IMR-90 (cell line): ENCODE data around the gene VASH1. TPM values are rescaled to one million over a fixed set of nuclear protein-coding genes. Genes with fewer than 3 reads are reported as not detected.

ENCODE experiments used
- ATAC-seq: fragments of 200-7000 bp; cut with Tn5 transposase; 2 replicates; pipeline ENCODE4 v1.9.1; 2020; ENCODE audit warnings: low read depth, mild to moderate bottlenecking, moderate library complexity
- BruUV-seq: library from RNA; stranded (reverse); fragments of 400-500 nt; replicated peaks from 2 replicates; lab custom pipeline; 2021; lab: Mats Ljungman, UMichigan
- CTCF ChIA-PET: fragments of 300-600 bp; formaldehyde crosslinking; extraction: SDS; loops from one replicate; lab custom pipeline; 2021; ENCODE audit warnings: antibody characterized with exemption; lab: Yijun Ruan, JAX
- POLR2A ChIA-PET: fragments of 300-600 bp; sonication (Branson Sonifier 250); formaldehyde crosslinking; loops from one replicate; lab custom pipeline; 2022; ENCODE audit warnings: antibody characterized with exemption; ENCODE audit not compliant: unreplicated experiment; lab: Charles Lee
- DNase-seq: peaks from one replicate; pipeline ENCODE4 v3.0.0; 2013
- H2AFZ ChIP-seq: replicated peaks from 2 replicates; pipeline ENCODE3; 2013; ENCODE audit warnings: low read length, mild to moderate bottlenecking; ENCODE audit not compliant: poor library complexity
- H2AK5ac ChIP-seq: 2 replicates; pipeline ENCODE4 v1.6.1; 2013; ENCODE audit warnings: low read depth, low read length, inconsistent platforms
- H2AK9ac ChIP-seq: replicated peaks from 2 replicates; pipeline ENCODE3; 2013; ENCODE audit warnings: mild to moderate bottlenecking, low read depth, low read length, moderate library complexity; ENCODE audit not compliant: poor library complexity
- H2BK120ac ChIP-seq: 2 replicates; pipeline ENCODE4 v1.6.1; 2013; ENCODE audit warnings: low read depth, low read length, inconsistent platforms
- H2BK15ac ChIP-seq: 3 replicates; pipeline ENCODE4 v1.6.1; 2013; ENCODE audit warnings: low read depth, low read length, inconsistent platforms
- H2BK20ac ChIP-seq: 2 replicates; pipeline ENCODE4 v1.6.1; 2013; ENCODE audit warnings: low read depth, mild to moderate bottlenecking, inconsistent platforms, low read length, moderate library complexity
- H2BK5ac ChIP-seq: 2 replicates; pipeline ENCODE4 v1.6.1; 2013; ENCODE audit warnings: mild to moderate bottlenecking, low read depth, low read length, inconsistent platforms; ENCODE audit not compliant: poor library complexity, severe bottlenecking
- H3K14ac ChIP-seq: replicated peaks from 2 replicates; pipeline ENCODE4 v1.6.1; 2013; ENCODE audit warnings: low read depth, low read length, inconsistent platforms
- H3K18ac ChIP-seq: 2 replicates; pipeline ENCODE4 v1.6.1; 2013; ENCODE audit warnings: low read depth, low read length, control low read depth
- H3K23ac ChIP-seq: 2 replicates; pipeline ENCODE4 v1.6.1; 2013; ENCODE audit warnings: low read depth, low read length, inconsistent platforms
- H3K27ac ChIP-seq: 2 replicates; pipeline ENCODE4 v1.5.1; 2013; ENCODE audit warnings: mild to moderate bottlenecking, control low read depth, low read length; ENCODE audit not compliant: insufficient read depth
- H3K27me3 ChIP-seq: 2 replicates; pipeline ENCODE4 v1.6.1; 2013; ENCODE audit warnings: low read length; ENCODE audit not compliant: control insufficient read depth, insufficient read depth
- H3K36me3 ChIP-seq: 2 replicates; pipeline ENCODE4 v1.6.1; 2013; ENCODE audit warnings: low read length, mixed read lengths; ENCODE audit not compliant: control insufficient read depth, insufficient read depth
- H3K4ac ChIP-seq: 2 replicates; pipeline ENCODE4 v1.6.1; 2013; ENCODE audit warnings: low read depth, low read length, inconsistent platforms
- H3K4me1 ChIP-seq: 2 replicates; pipeline ENCODE4 v1.6.1; 2013; ENCODE audit warnings: low read length, mixed read lengths; ENCODE audit not compliant: control insufficient read depth, insufficient read depth
- H3K4me2 ChIP-seq: 2 replicates; pipeline ENCODE4 v1.6.1; 2013; ENCODE audit warnings: low read depth, mild to moderate bottlenecking, control low read depth, low read length, moderate library complexity
- H3K4me3 ChIP-seq: 2 replicates; pipeline ENCODE4 v1.5.1; 2013; ENCODE audit warnings: low read depth, mild to moderate bottlenecking, control low read depth, low read length, moderate library complexity; ENCODE audit not compliant: insufficient read depth
- H3K56ac ChIP-seq: 2 replicates; pipeline ENCODE4 v1.6.1; 2013; ENCODE audit warnings: low read length, inconsistent platforms; ENCODE audit not compliant: insufficient read depth; ENCODE audit errors: extremely low read depth
- H3K79me1 ChIP-seq, 2 experiments: 2 replicates each; pipeline ENCODE4 v1.6.1; 2013; ENCODE audit warnings: low read length in 2 of 2, inconsistent platforms in 1 of 2, low read depth in 1 of 2
- H3K9ac ChIP-seq: 2 replicates; pipeline ENCODE4 v1.6.1; 2013; ENCODE audit warnings: low read depth, low read length, control low read depth
- H3K9me1 ChIP-seq: 2 replicates; pipeline ENCODE4 v1.6.1; 2013; ENCODE audit warnings: low read length, inconsistent platforms; ENCODE audit not compliant: insufficient read depth
- H3K9me3 ChIP-seq: 2 replicates; pipeline ENCODE4 v1.6.1; 2013; ENCODE audit warnings: low read length; ENCODE audit not compliant: control insufficient read depth, insufficient read depth
- H4K20me1 ChIP-seq: 2 replicates; pipeline ENCODE4 v1.6.1; 2013; ENCODE audit warnings: low read length, inconsistent platforms; ENCODE audit not compliant: insufficient read depth
- H4K5ac ChIP-seq: 2 replicates; pipeline ENCODE4 v1.6.1; 2013; ENCODE audit warnings: mild to moderate bottlenecking, low read depth, low read length, control low read depth
- H4K8ac ChIP-seq, 2 experiments: 2 replicates each; pipeline ENCODE4 v1.6.1; 2013; ENCODE audit warnings: low read depth in 2 of 2, low read length in 2 of 2, control low read depth in 1 of 2, inconsistent platforms in 1 of 2
- H4K91ac ChIP-seq: 2 replicates; pipeline ENCODE4 v1.6.1; 2013; ENCODE audit warnings: low read depth, low read length, inconsistent platforms; ENCODE audit not compliant: insufficient read depth
- CEBPB ChIP-seq: IDR thresholded peaks from 2 replicates; pipeline ENCODE4 v1.6.1; 2012; ENCODE audit warnings: low read depth, low read length, improper control_type of control experiment
- FOS ChIP-seq: fragments of 150-350 bp; IDR thresholded peaks from 2 replicates; pipeline ENCODE4 v1.6.1; 2016; ENCODE audit warnings: low read depth, low read length
- RAD21 ChIP-seq: IDR thresholded peaks from 2 replicates; pipeline ENCODE4 v1.6.1; 2012; ENCODE audit warnings: low read length, improper control_type of control experiment
- SMC3 ChIP-seq: fragments of 150-350 bp; IDR thresholded peaks from 2 replicates; pipeline ENCODE4 v1.6.1; 2016; ENCODE audit warnings: low read depth, mild to moderate bottlenecking, antibody characterized with exemption, low read length, moderate library complexity
- USF2 ChIP-seq: fragments of 150-350 bp; IDR thresholded peaks from 2 replicates; pipeline ENCODE4 v1.6.1; 2017; ENCODE audit warnings: mild to moderate bottlenecking, antibody characterized with exemption, low read length, low read depth
- WGBS, 2 experiments: methylation state at CpG; one replicate each; pipeline versions ENCODE4 v1.1.5 to v1.1.7; 2013; ENCODE audit warnings: missing lambda C conversion rate in 2 of 2; ENCODE audit not compliant: insufficient read length in 1 of 2; ENCODE audit errors: extremely low coverage in 2 of 2; 5-methylcytosine and 5-hydroxymethylcytosine counted together
- dilution Hi-C: fragments of 300-500 bp; cut with HindIII; formaldehyde crosslinking; loops from one replicate; pipeline ENCODE4 v1.14.3; 2018; ENCODE audit warnings: low sequenced_read_pairs; ENCODE audit not compliant: unreplicated experiment
- in situ Hi-C: fragments of 300-500 bp; cut with MboI; formaldehyde crosslinking; loops from 3 replicates; pipeline ENCODE4 v1.14.3; 2019; ENCODE audit warnings: low sequenced_read_pairs, inconsistent platforms, mixed read lengths
- intact Hi-C: fragments of 100-400 bp; cut with micrococcal nuclease; formaldehyde crosslinking; loops from 2 replicates; pipeline ENCODE4 v1.10.0; 2022
- polyA plus RNA-seq, 3 experiments: library from polyadenylated mRNA; depleted of rRNA; stranded (reverse); fragments of >200 nt; gene quantifications; 2 replicates each; pipeline ENCODE4 v1.2.3, GENCODE V29; 2012; ENCODE audit warnings: low replicate concordance in 1 of 3
- total RNA-seq: library from RNA; depleted of rRNA; stranded (reverse); fragments of >200 nt; gene quantifications from 2 replicates; pipeline ENCODE4 v1.2.3, GENCODE V29; 2012

Gene VASH1
- total and polyA plus RNA-seq, 2 of the 4 experiments (the other 2 are of a cell fraction) = 2.0 to 9.5 TPM

DNA sequence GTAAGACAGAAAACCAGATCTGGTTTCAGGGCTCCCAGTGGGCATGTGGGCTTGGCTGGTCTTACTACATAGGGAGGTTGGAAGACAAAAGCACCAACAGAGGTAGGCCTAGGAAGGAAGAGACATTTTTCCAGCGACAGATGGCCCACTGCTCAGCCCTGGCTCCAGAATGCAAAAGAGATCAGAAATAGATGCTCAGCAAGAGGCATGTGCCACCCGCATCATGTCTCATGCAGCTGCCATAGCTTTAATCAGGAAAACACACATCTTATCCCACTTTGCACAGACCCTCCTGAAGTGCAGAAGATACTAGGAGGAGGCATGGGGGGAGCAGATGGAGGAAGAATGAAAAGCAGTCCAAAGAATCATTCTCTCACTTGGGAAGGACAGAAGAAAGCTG, 25.3 kb downstream of the VASH1 start:
- H3K9me1 ChIP-seq = peaks cover 2% of the 10 kb centered on the region; the same call in 1 of the 2 replicates
- no peak overlapping the region for H3K14ac ChIP-seq
- H4K91ac ChIP-seq = no peak overlapping the region
- H3K18ac ChIP-seq = no peak overlapping the region
- no TSS peak for BruUV-seq
- ATAC-seq (no peak), DNase-seq (no peak)
- dilution Hi-C loops (no loop called here), intact Hi-C loops (no loop called here), in situ Hi-C loops (no loop called here)
- H3K27me3 ChIP-seq = no peaks in the 10 kb centered on the region
- no peak overlapping the region for H4K5ac ChIP-seq
- H3K4me1 ChIP-seq = no peaks in the 10 kb centered on the region
- H3K56ac ChIP-seq = no peak overlapping the region
- H2AK9ac ChIP-seq = no peak overlapping the region
- H3K4me3 ChIP-seq = no peak overlapping the region
- no peak overlapping the region for H3K4me2 ChIP-seq
- no peak overlapping the region for H2AK5ac ChIP-seq
- H3K23ac ChIP-seq = no peak overlapping the region
- WGBS, 2 experiments = no CpG with 5 or more reads among the region's 2 CpGs
- ChIA-PET CTCF (interaction anchor here (0.7 kb wide), 1 partner anchor 18 kb away, joined by 8 read pairs; no protein-coding TSS in a partner anchor), POLR2A (no interaction called here)
- H4K20me1 ChIP-seq = no peaks in the 10 kb centered on the region
- H2BK5ac ChIP-seq = no peak overlapping the region
- H3K9ac ChIP-seq = no peak overlapping the region
- peaks cover 21% of the 10 kb centered on the region for H3K36me3 ChIP-seq
- H3K9me3 ChIP-seq = no peaks in the 10 kb centered on the region
- no peak overlapping the region for H2AFZ ChIP-seq
- no peak overlapping the region for H2BK120ac ChIP-seq
- no peak overlapping the region for H2BK20ac ChIP-seq
- no peak overlapping the region for H4K8ac ChIP-seq
- H3K4ac ChIP-seq = no peak overlapping the region
- TF ChIP-seq FOS = no peak
- TF ChIP-seq USF2 = no peak
- no peak for TF ChIP-seq CEBPB
- TF ChIP-seq RAD21 = no peak
- no peak for TF ChIP-seq SMC3
- H3K79me1 ChIP-seq = no peaks in the 10 kb centered on the region
- no peak overlapping the region for H3K27ac ChIP-seq
- H2BK15ac ChIP-seq = no peak overlapping the region
